ENCODE results near the gene NECAB2.

NECAB2 gene

GRCh38 chr16:83930730-83931500, 37.1 kb upstream of the NECAB2 start:
- H3K4me2 ChIP-seq (ENCODE audit: low read length): no peak overlapping the region
- H3K36me3 ChIP-seq (ENCODE audit: insufficient read depth, low read length): no peaks in the 10 kb centered on the region
- H3K4me3 ChIP-seq (ENCODE audit: low read length): no peak overlapping the region
- peaks cover 20% of the 10 kb centered on the region for H3K27me3 ChIP-seq (ENCODE audit: control insufficient read depth, insufficient read depth, low read length)
- no peaks in the 10 kb centered on the region for H3K9me3 ChIP-seq (replicated peaks; ENCODE audit: low read length)
- peaks cover 24% of the 10 kb centered on the region for H3K4me1 ChIP-seq (ENCODE audit: control insufficient read depth, insufficient read depth, low read length)
- no peak overlapping the region for H3K9ac ChIP-seq (ENCODE audit: low read depth, low read length)

- H3K27me3 ChIP-seq (ENCODE audit: control insufficient read depth, insufficient read depth, low read length): peaks cover 20% of the 10 kb centered on the region
- H3K4me1 ChIP-seq (ENCODE audit: control insufficient read depth, insufficient read depth, low read length): peaks cover 20% of the 10 kb centered on the region
- no peak overlapping the region for H3K4me2 ChIP-seq (ENCODE audit: low read length)
- H3K36me3 ChIP-seq (ENCODE audit: insufficient read depth, low read length): no peaks in the 10 kb centered on the region
- H3K9ac ChIP-seq (ENCODE audit: low read depth, low read length): no peak overlapping the region
- H3K9me3 ChIP-seq (replicated peaks; ENCODE audit: low read length): no peaks in the 10 kb centered on the region
- no peak overlapping the region for H3K4me3 ChIP-seq (ENCODE audit: low read length)
These were observed 36.5 kb upstream of the NECAB2 start for GRCh38 chr16:83931556-83931955.

GRCh38 chr16:83932304-83932703, 35.7 kb upstream of the NECAB2 start:
- Histone ChIP-seq H3K4me3 (ENCODE audit: low read length) (no peak overlapping the region), H3K9ac (ENCODE audit: low read depth, low read length) (no peak overlapping the region), H3K4me1 (ENCODE audit: control insufficient read depth, insufficient read depth, low read length) (peaks cover 16% of the 10 kb centered on the region), H3K36me3 (ENCODE audit: insufficient read depth, low read length) (no peaks in the 10 kb centered on the region), H3K9me3 (replicated peaks; ENCODE audit: low read length) (no peaks in the 10 kb centered on the region), H3K27me3 (ENCODE audit: control insufficient read depth, insufficient read depth, low read length) (peaks cover 27% of the 10 kb centered on the region), H3K4me2 (ENCODE audit: low read length) (no peak overlapping the region)

GRCh38 chr16:83932955-83933673, 34.9 kb upstream of the NECAB2 start:
- H3K27me3 ChIP-seq (ENCODE audit: control insufficient read depth, insufficient read depth, low read length): peaks cover 32% of the 10 kb centered on the region
- no peak overlapping the region for H3K4me2 ChIP-seq (ENCODE audit: low read length)
- H3K4me1 ChIP-seq (ENCODE audit: control insufficient read depth, insufficient read depth, low read length): peaks cover 14% of the 10 kb centered on the region
- no peak overlapping the region for H3K9ac ChIP-seq (ENCODE audit: low read depth, low read length)
- H3K36me3 ChIP-seq (ENCODE audit: insufficient read depth, low read length): no peaks in the 10 kb centered on the region
- H3K4me3 ChIP-seq (ENCODE audit: low read length): no peak overlapping the region
- no peaks in the 10 kb centered on the region for H3K9me3 ChIP-seq (replicated peaks; ENCODE audit: low read length)

- no peaks in the 10 kb centered on the region for H3K36me3 ChIP-seq (ENCODE audit: insufficient read depth, low read length)
- no peak overlapping the region for H3K9ac ChIP-seq (ENCODE audit: low read depth, low read length)
- peaks cover 32% of the 10 kb centered on the region for H3K27me3 ChIP-seq (ENCODE audit: control insufficient read depth, insufficient read depth, low read length)
- H3K4me3 ChIP-seq (ENCODE audit: low read length): no peak overlapping the region
- no peak overlapping the region for H3K4me2 ChIP-seq (ENCODE audit: low read length)
- H3K9me3 ChIP-seq (replicated peaks; ENCODE audit: low read length): no peaks in the 10 kb centered on the region
- peaks cover 7% of the 10 kb centered on the region for H3K4me1 ChIP-seq (ENCODE audit: control insufficient read depth, insufficient read depth, low read length)
These were observed 34.0 kb upstream of the NECAB2 start for GRCh38 chr16:83933885-83934683.

GRCh38 chr16:83934684-83934977, 33.4 kb upstream of the NECAB2 start:
- Histone ChIP-seq H3K4me3 (ENCODE audit: low read length) (no peak overlapping the region), H3K9me3 (replicated peaks; ENCODE audit: low read length) (no peaks in the 10 kb centered on the region), H3K9ac (ENCODE audit: low read depth, low read length) (no peak overlapping the region), H3K4me2 (ENCODE audit: low read length) (no peak overlapping the region), H3K27me3 (ENCODE audit: control insufficient read depth, insufficient read depth, low read length) (peaks cover 32% of the 10 kb centered on the region), H3K36me3 (ENCODE audit: insufficient read depth, low read length) (no peaks in the 10 kb centered on the region), H3K4me1 (ENCODE audit: control insufficient read depth, insufficient read depth, low read length) (peaks cover 7% of the 10 kb centered on the region)

- Histone ChIP-seq H3K4me1 (ENCODE audit: control insufficient read depth, insufficient read depth, low read length) (peaks cover 7% of the 10 kb centered on the region), H3K9ac (ENCODE audit: low read depth, low read length) (no peak overlapping the region), H3K9me3 (replicated peaks; ENCODE audit: low read length) (no peaks in the 10 kb centered on the region), H3K4me3 (ENCODE audit: low read length) (no peak overlapping the region), H3K27me3 (ENCODE audit: control insufficient read depth, insufficient read depth, low read length) (peaks cover 33% of the 10 kb centered on the region), H3K36me3 (ENCODE audit: insufficient read depth, low read length) (no peaks in the 10 kb centered on the region), H3K4me2 (ENCODE audit: low read length) (no peak overlapping the region)
These were observed 32.8 kb upstream of the NECAB2 start for GRCh38 chr16:83935005-83935857.

- Histone ChIP-seq H3K4me2 (ENCODE audit: low read length) (no peak overlapping the region), H3K27me3 (ENCODE audit: control insufficient read depth, insufficient read depth, low read length) (peaks cover 37% of the 10 kb centered on the region), H3K4me3 (ENCODE audit: low read length) (no peak overlapping the region), H3K9me3 (replicated peaks; ENCODE audit: low read length) (no peaks in the 10 kb centered on the region), H3K4me1 (ENCODE audit: control insufficient read depth, insufficient read depth, low read length) (peaks cover 7% of the 10 kb centered on the region), H3K9ac (ENCODE audit: low read depth, low read length) (no peak overlapping the region), H3K36me3 (ENCODE audit: insufficient read depth, low read length) (no peaks in the 10 kb centered on the region)
These were observed 32.2 kb upstream of the NECAB2 start for GRCh38 chr16:83935858-83936255.

GRCh38 chr16:83936581-83937165, 31.4 kb upstream of the NECAB2 start:
- no peaks in the 10 kb centered on the region for H3K9me3 ChIP-seq (replicated peaks; ENCODE audit: low read length)
- H3K4me3 ChIP-seq (ENCODE audit: low read length): no peak overlapping the region
- no peaks in the 10 kb centered on the region for H3K36me3 ChIP-seq (ENCODE audit: insufficient read depth, low read length)
- no peak overlapping the region for H3K4me2 ChIP-seq (ENCODE audit: low read length)
- H3K27me3 ChIP-seq (ENCODE audit: control insufficient read depth, insufficient read depth, low read length): peaks cover 37% of the 10 kb centered on the region
- no peak overlapping the region for H3K9ac ChIP-seq (ENCODE audit: low read depth, low read length)
- peaks cover 7% of the 10 kb centered on the region for H3K4me1 ChIP-seq (ENCODE audit: control insufficient read depth, insufficient read depth, low read length)

GRCh38 chr16:83937267-83937666, 30.8 kb upstream of the NECAB2 start:
- H3K4me3 ChIP-seq (ENCODE audit: low read length): no peak overlapping the region
- peaks cover 37% of the 10 kb centered on the region for H3K27me3 ChIP-seq (ENCODE audit: control insufficient read depth, insufficient read depth, low read length)
- no peak overlapping the region for H3K4me2 ChIP-seq (ENCODE audit: low read length)
- H3K9ac ChIP-seq (ENCODE audit: low read depth, low read length): no peak overlapping the region
- H3K4me1 ChIP-seq (ENCODE audit: control insufficient read depth, insufficient read depth, low read length): peaks cover 7% of the 10 kb centered on the region
- H3K9me3 ChIP-seq (replicated peaks; ENCODE audit: low read length): no peaks in the 10 kb centered on the region
- H3K36me3 ChIP-seq (ENCODE audit: insufficient read depth, low read length): no peaks in the 10 kb centered on the region

Data from skeletal muscle satellite cell (primary cell).